NOMO-1 treated with DMSO at 0.1 percent for 48 hours (cell line): Measurements from ENCODE around the gene USP17L5.
"Not testable (repeated sequence)": the region's sequence is repeated elsewhere in the genome, so short reads cannot be mapped to it uniquely, and the experiment has no call there.

Experiments used
- DNase-seq: peaks from one replicate; lab custom pipeline; 2025; ENCODE audit not compliant: unreplicated experiment; lab: John Stamatoyannopoulos, UW

USP17L5 gene, protein sequence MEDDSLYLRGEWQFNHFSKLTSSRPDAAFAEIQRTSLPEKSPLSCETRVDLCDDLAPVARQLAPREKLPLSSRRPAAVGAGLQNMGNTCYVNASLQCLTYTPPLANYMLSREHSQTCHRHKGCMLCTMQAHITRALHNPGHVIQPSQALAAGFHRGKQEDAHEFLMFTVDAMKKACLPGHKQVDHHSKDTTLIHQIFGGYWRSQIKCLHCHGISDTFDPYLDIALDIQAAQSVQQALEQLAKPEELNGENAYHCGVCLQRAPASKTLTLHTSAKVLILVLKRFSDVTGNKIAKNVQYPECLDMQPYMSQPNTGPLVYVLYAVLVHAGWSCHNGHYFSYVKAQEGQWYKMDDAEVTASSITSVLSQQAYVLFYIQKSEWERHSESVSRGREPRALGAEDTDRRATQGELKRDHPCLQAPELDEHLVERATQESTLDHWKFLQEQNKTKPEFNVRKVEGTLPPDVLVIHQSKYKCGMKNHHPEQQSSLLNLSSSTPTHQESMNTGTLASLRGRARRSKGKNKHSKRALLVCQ

DNA sequence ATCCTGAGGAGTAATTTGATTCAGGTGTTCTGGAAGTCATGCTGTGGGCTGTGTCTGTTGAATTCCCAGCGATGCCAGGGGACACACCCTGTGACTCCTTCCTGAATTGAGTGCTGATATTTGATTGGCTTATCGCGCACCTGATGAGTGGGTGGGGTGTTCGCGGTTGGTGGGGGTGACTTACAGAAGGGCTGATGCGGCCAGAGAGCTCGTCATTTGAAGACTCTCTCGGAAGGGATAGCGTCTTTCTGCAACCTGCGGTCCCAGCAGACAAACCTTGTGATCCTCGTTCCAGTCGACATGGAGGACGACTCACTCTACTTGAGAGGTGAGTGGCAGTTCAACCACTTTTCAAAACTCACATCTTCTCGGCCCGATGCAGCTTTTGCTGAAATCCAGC lies at the start of gene USP17L5:
USP17L5 (plus strand) TSS at position 301 of the 400 bp plus-strand sequence; CDS start at position 301, 0 bp downstream.
- not testable (repeated sequence) for DNase-seq

DNA sequence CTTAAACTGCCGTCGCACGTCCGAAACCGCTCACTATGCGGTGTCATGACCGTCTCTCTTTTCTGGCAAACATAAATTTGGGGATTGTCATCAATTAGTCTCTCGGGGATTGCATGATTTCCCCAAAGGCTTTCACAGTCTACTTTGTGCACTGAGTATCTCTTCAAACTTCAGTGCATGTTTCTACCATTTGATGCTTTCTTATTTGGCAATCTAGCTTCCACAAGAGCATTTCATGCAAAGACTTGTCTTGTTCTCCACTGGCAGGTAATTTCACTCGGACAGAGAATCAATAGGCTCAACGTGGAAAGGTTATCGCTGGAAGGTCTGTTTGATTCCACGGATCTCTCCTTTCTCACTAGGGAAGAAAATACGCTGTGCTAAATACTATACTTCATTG lies 15.0 kb upstream of the USP17L5 start:
- DNase-seq, result not testable (repeated sequence)

DNA sequence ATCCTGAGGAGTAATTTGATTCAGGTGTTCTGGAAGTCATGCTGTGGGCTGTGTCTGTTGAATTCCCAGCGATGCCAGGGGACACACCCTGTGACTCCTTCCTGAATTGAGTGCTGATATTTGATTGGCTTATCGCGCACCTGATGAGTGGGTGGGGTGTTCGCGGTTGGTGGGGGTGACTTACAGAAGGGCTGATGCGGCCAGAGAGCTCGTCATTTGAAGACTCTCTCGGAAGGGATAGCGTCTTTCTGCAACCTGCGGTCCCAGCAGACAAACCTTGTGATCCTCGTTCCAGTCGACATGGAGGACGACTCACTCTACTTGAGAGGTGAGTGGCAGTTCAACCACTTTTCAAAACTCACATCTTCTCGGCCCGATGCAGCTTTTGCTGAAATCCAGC lies 14.3 kb upstream of the USP17L5 start, which contains the start of gene USP17L24:
USP17L24 (plus strand) TSS at position 301 of the 400 bp plus-strand sequence; CDS start at position 301, 0 bp downstream.
- not testable (repeated sequence) for DNase-seq

DNA sequence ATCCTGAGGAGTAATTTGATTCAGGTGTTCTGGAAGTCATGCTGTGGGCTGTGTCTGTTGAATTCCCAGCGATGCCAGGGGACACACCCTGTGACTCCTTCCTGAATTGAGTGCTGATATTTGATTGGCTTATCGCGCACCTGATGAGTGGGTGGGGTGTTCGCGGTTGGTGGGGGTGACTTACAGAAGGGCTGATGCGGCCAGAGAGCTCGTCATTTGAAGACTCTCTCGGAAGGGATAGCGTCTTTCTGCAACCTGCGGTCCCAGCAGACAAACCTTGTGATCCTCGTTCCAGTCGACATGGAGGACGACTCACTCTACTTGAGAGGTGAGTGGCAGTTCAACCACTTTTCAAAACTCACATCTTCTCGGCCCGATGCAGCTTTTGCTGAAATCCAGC lies 9.6 kb upstream of the USP17L5 start, which contains the start of gene USP17L25:
USP17L25 (plus strand) TSS at position 301 of the 400 bp plus-strand sequence; CDS start at position 301, 0 bp downstream.
- not testable (repeated sequence) for DNase-seq

DNA sequence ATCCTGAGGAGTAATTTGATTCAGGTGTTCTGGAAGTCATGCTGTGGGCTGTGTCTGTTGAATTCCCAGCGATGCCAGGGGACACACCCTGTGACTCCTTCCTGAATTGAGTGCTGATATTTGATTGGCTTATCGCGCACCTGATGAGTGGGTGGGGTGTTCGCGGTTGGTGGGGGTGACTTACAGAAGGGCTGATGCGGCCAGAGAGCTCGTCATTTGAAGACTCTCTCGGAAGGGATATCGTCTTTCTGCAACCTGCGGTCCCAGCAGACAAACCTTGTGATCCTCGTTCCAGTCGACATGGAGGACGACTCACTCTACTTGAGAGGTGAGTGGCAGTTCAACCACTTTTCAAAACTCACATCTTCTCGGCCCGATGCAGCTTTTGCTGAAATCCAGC lies 4.8 kb upstream of the USP17L5 start, which contains the start of gene USP17L26:
USP17L26 (plus strand) TSS at position 301 of the 400 bp plus-strand sequence; CDS start at position 301, 0 bp downstream.
- DNase-seq, result not testable (repeated sequence)

DNA sequence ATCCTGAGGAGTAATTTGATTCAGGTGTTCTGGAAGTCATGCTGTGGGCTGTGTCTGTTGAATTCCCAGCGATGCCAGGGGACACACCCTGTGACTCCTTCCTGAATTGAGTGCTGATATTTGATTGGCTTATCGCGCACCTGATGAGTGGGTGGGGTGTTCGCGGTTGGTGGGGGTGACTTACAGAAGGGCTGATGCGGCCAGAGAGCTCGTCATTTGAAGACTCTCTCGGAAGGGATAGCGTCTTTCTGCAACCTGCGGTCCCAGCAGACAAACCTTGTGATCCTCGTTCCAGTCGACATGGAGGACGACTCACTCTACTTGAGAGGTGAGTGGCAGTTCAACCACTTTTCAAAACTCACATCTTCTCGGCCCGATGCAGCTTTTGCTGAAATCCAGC lies 4.6 kb downstream of the USP17L5 start, which contains the start of gene USP17L27:
USP17L27 (plus strand) TSS at position 301 of the 400 bp plus-strand sequence; CDS start at position 301, 0 bp downstream.
- not testable (repeated sequence) for DNase-seq

DNA sequence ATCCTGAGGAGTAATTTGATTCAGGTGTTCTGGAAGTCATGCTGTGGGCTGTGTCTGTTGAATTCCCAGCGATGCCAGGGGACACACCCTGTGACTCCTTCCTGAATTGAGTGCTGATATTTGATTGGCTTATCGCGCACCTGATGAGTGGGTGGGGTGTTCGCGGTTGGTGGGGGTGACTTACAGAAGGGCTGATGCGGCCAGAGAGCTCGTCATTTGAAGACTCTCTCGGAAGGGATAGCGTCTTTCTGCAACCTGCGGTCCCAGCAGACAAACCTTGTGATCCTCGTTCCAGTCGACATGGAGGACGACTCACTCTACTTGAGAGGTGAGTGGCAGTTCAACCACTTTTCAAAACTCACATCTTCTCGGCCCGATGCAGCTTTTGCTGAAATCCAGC lies 9.4 kb downstream of the USP17L5 start, which contains the start of gene USP17L28:
USP17L28 (plus strand) TSS at position 301 of the 400 bp plus-strand sequence; CDS start at position 301, 0 bp downstream.
- not testable (repeated sequence) for DNase-seq

DNA sequence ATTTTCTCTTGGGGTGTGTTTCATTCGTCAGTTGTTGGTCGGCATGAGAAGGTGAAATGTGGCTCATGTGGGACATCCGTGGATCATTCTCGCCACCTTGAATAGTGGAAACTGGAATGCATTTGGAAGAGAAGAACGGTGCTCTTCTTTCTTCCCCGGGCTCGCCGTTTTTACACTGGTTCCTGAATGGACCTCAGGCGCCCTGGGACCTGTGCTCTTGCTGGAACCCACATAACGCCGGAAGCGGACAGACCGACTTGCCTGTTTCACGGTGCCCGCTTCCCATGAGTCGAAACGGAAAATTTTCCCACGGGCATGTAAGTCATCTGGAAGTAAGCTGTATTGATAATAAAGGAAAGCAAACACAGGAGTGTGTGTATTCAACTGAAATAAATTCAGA lies 11.7 kb downstream of the USP17L5 start:
- DNase-seq, result not testable (repeated sequence)

DNA sequence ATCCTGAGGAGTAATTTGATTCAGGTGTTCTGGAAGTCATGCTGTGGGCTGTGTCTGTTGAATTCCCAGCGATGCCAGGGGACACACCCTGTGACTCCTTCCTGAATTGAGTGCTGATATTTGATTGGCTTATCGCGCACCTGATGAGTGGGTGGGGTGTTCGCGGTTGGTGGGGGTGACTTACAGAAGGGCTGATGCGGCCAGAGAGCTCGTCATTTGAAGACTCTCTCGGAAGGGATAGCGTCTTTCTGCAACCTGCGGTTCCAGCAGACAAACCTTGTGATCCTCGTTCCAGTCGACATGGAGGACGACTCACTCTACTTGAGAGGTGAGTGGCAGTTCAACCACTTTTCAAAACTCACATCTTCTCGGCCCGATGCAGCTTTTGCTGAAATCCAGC lies 14.1 kb downstream of the USP17L5 start, which contains the start of gene USP17L29:
USP17L29 (plus strand) TSS at position 301 of the 400 bp plus-strand sequence; CDS start at position 301, 0 bp downstream.
- DNase-seq, result not testable (repeated sequence)

DNA sequence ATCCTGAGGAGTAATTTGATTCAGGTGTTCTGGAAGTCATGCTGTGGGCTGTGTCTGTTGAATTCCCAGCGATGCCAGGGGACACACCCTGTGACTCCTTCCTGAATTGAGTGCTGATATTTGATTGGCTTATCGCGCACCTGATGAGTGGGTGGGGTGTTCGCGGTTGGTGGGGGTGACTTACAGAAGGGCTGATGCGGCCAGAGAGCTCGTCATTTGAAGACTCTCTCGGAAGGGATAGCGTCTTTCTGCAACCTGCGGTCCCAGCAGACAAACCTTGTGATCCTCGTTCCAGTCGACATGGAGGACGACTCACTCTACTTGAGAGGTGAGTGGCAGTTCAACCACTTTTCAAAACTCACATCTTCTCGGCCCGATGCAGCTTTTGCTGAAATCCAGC lies 23.6 kb downstream of the USP17L5 start, which contains the start of gene USP17L30:
USP17L30 (plus strand) TSS at position 301 of the 400 bp plus-strand sequence; CDS start at position 301, 0 bp downstream.
- not testable (repeated sequence) for DNase-seq

DNA sequence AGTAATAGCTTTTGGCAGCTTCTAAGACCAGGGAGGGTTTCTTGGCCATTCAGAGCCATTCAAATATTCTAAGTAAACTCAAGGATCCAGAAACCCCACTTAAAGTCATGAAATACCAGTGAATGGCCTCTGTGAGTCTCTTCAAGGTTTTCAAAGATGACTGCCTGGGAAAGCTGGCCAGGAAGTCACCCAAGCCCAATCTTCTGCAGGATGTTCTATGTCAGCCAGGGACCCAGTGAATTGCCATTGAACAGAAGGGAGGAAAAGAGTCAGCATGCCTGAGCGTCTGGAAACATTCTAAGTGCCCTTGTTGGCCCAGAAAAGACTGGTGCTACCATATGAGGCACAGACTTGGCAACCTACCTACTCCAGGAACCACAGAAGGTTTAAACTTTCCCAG lies 40.7 kb downstream of the USP17L5 start:
- DNase-seq, result not testable (repeated sequence)

DNA sequence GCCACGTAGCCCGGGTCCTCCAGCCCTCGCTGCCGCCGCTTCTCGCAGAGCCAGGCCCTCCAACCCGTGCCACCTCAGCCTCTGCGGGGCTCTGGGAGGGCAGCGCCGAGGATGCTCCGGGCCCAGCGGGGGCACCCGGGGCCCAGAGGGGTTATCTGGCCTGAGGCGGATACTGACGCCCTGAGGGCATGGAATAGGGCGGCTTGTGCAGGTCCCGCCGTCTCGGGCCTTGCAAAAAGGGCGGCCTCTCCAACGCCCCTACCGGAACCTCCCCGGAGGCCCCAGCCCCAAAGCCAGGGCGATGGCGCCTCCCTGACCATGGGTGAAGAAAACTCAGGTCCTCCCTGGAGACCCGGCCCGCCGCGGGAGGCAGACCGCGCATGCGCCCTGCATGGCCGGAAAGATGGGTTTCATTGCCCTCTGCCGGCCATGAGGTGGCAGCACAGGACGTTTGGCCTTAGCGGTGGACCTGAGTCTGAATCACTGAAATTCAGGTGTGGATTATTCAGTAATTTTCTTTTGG lies 41.9 kb downstream of the USP17L5 start:
- DNase-seq, result not testable (repeated sequence)

DNA sequence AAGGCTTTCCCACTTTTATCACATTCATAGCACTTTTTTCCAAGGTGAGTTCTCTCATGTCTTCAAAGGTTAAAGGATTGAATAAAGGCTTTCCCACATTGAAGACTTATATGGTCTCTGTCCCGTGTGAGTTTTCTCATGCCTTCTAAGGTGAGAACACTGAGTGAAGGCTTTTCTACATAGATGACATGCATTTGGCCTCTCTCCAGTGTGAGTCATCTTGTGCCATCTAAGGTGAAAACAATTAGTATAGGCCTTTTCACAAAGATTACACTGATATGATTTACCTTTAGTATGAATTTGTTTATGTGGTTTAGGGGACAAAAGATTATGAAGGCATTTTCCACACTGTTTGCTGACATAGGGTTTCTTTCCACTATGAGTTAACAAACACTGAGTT lies 44.9 kb downstream of the USP17L5 start:
- DNase-seq, result no peak

DNA sequence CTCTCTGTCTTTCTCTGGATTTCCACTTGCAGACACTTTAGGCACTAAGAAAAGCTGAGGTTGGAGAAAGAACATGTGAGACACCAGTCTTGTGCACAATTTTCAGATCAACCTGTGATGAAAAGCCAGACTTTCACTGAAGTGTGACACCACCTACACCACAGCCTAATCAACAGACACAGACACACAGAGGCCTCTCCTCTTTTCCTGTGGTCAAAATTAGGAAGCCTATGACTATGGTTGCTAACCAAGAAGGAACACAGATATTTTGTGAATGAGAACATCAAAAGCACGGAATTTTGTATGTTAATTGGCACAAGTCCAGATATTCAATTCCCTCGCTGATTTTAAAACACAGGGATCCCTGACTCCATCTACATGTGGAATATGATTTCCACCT lies 49.8 kb downstream of the USP17L5 start:
- DNase-seq, result not testable (repeated sequence)
